Measurements from ENCODE around the gene RPTOR.

DNA sequence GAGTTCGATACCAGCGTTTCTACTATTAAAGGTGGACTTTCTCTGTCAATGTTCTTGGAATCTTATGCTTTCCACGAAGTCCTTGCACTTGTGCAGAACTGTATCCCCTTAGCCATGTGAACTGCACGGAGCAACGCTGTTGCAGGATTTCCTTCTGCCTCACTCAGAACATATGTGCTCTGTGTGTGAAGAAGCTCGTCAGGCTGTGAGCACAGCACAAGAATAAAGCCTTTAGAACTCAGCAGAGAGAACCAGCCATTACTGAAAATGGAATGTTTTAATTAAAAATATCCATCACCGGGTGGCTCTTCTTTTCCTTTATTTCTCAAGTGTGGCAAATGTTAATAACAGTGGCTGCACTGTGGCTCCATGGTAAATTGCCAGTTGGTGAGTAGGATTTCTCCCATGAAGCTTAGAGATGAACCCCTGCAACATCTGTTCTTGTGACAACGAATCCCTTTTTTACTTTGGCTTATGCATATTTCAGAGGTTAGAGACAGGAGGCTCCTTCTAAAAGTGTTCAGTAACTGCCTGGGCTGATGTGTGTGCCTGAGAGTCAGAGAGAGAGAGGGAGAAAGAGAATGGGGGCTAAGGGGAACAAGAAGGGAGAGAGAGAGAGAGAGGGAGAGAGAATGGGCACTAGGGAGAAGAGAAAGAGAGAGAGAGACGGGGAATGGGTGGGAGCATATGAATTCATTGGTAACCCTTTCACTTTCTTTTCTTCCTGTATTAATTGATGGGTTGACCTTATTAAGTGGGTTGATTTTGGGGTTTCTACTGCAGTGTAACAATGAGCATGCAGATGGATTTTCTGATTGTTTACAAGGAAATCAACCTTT, 50.0 kb downstream of the RPTOR start:
- TF ChIP-seq, protein P1, sequence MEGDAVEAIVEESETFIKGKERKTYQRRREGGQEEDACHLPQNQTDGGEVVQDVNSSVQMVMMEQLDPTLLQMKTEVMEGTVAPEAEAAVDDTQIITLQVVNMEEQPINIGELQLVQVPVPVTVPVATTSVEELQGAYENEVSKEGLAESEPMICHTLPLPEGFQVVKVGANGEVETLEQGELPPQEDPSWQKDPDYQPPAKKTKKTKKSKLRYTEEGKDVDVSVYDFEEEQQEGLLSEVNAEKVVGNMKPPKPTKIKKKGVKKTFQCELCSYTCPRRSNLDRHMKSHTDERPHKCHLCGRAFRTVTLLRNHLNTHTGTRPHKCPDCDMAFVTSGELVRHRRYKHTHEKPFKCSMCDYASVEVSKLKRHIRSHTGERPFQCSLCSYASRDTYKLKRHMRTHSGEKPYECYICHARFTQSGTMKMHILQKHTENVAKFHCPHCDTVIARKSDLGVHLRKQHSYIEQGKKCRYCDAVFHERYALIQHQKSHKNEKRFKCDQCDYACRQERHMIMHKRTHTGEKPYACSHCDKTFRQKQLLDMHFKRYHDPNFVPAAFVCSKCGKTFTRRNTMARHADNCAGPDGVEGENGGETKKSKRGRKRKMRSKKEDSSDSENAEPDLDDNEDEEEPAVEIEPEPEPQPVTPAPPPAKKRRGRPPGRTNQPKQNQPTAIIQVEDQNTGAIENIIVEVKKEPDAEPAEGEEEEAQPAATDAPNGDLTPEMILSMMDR (IDR thresholded peaks at IDR 0.05), result no peak
- TF ChIP-seq POLR2A (IDR thresholded peaks at IDR 0.05; ENCODE audit: low read depth), result no peak

All from esophagus muscularis mucosa (tissue), 3 donors.